ENCODE measurements around the gene PDIA2. TPM values are rescaled to one million over a fixed set of nuclear protein-coding genes. Genes with fewer than 3 reads are reported as not detected.

Gene PDIA2
- total and polyA plus RNA-seq, 2 donors (not counting 3 experiments of a cell fraction or from before 2014, with no cell fraction given): 0.63 TPM; not detected in 1

DNA sequence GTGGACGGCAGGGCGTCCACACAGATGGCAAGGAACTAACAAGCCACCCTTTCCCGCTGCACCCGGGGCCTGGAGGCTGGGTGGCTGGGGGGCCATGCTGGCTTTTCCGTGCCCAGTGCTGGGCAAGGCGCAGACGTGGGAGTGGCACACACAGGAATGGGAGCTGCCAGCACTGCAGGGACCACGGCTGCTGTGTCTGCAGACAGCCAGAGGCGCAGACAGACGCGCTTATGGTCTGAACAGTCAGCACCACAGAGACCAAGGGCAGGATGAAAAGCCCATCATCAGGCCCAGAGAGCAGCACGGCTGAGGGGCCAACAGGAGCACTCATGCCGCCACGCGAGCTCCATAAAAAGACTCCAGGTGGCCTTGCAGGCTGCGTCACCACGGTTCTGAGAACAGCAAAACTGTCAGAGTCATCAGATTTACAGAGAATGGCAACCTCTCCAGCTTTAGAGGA is 24.0 kb downstream of the PDIA2 start:
- BruUV-seq (replicated peaks): no TSS peak
- intact Hi-C loops (cut with micrococcal nuclease): no loop called here
- ChIA-PET POLR2A (no interaction called here), CTCF (interaction anchor here (1.6 kb wide), 1 partner anchor 15 kb away, joined by 3 read pairs; no protein-coding TSS in a partner anchor)
- dilution Hi-C loops (cut with MboI; ENCODE audit: extremely low pct_ligation_motif_present, low sequenced_read_pairs): no loop called here
- Histone ChIP-seq H3K27me3 (ENCODE audit: control insufficient read depth in 2 of 2, insufficient read depth in 2 of 2, low read length in 2 of 2) (no peaks in the 10 kb centered on the region), H3K4me3 (replicated peaks in 1 of 3; ENCODE audit: insufficient read depth in 1 of 3, low read depth in 1 of 3, low read length in 3 of 3) (no peak overlapping the region), H3K79me2 (ENCODE audit: control insufficient read depth, insufficient read depth, low read length) (no peaks in the 10 kb centered on the region), H3K9me3 (replicated peaks; ENCODE audit: control insufficient read depth, insufficient read depth, low read length) (no peaks in the 10 kb centered on the region), H3K27ac (ENCODE audit: insufficient read depth, low read depth, low read length) (no peak overlapping the region), H3K4me2 (ENCODE audit: insufficient read depth, low read length) (no peak overlapping the region), H3K9me1 (replicated peaks; ENCODE audit: control insufficient read depth, extremely low read depth, insufficient read depth, low read length) (no peaks in the 10 kb centered on the region), H4K20me1 (replicated peaks; ENCODE audit: control insufficient read depth, extremely low read depth, insufficient read depth, low read length) (no peaks in the 10 kb centered on the region), H3K9ac (replicated peaks; ENCODE audit: extremely low read depth, insufficient read depth, low read length) (no peak overlapping the region), H3K36me3 (ENCODE audit: control insufficient read depth in 2 of 2, extremely low read depth in 1 of 2, insufficient read depth in 2 of 2, low read length in 2 of 2) (peaks cover 0 to 36% of the 10 kb centered on the region in 2 experiments), H2AFZ (ENCODE audit: low read depth, low read length) (no peak overlapping the region), H3K4me1 (ENCODE audit: control insufficient read depth, extremely low read depth, insufficient read depth, low read length) (no peaks in the 10 kb centered on the region)
- TF ChIP-seq, protein P1, sequence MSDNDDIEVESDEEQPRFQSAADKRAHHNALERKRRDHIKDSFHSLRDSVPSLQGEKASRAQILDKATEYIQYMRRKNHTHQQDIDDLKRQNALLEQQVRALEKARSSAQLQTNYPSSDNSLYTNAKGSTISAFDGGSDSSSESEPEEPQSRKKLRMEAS (IDR thresholded peaks at IDR 0.05; ENCODE audit: insufficient read depth, insufficient read length): no peak
- TF ChIP-seq JUN (IDR thresholded peaks at IDR 0.05; ENCODE audit: borderline replicate concordance, insufficient read depth, insufficient read length, low read depth) (no peak), CTCF (IDR thresholded peaks at IDR 0.05; ENCODE audit: extremely low read depth in 1 of 2, insufficient read depth in 1 of 2, low read depth in 1 of 2, low read length in 2 of 2) (no peak), MYC (IDR thresholded peaks at IDR 0.05; ENCODE audit: low read depth, low read length) (no peak), FOS (IDR thresholded peaks at IDR 0.05; ENCODE audit: borderline replicate concordance, insufficient read depth, low read length) (no peak), POLR2A (IDR thresholded peaks at IDR 0.05; ENCODE audit: low read depth, low read length) (no peak), POLR2AphosphoS5 (IDR thresholded peaks at IDR 0.05; ENCODE audit: insufficient read depth, low read depth, low read length) (no peak), EZH2 (IDR thresholded peaks at IDR 0.05; ENCODE audit: borderline replicate concordance, low read depth, low read length, severe bottlenecking) (no peak), GATA2 (IDR thresholded peaks at IDR 0.05; ENCODE audit: insufficient read depth, insufficient read length, low read depth, low read length) (no peak)
- FAIRE-seq (no peak), DNase-seq (ENCODE audit: low read depth, low spot score) (no peak)
